A673 (cell line): ENCODE measurements around the gene PLPP2.

Experiments
- EZH2 ChIP-seq: fragments of 200-600 bp; sonication (generic); IDR thresholded peaks from 2 replicates; pipeline ENCODE4 v1.6.1; 2017; ENCODE audit warnings: borderline replicate concordance, low read depth, mild to moderate bottlenecking, mixed read lengths, antibody characterized with exemption, low read length; ENCODE audit not compliant: poor library complexity, severe bottlenecking
- TF ChIP-seq, protein P1 (sequence below): fragments of 300-800, 200-600 bp; sonication (generic); conservative IDR thresholded peaks from 2 replicates; pipeline ENCODE4 v1.5.1; 2017; ENCODE audit warnings: low read depth, mild to moderate bottlenecking, antibody characterized with exemption, low read length, moderate library complexity, mixed read lengths

DNA sequence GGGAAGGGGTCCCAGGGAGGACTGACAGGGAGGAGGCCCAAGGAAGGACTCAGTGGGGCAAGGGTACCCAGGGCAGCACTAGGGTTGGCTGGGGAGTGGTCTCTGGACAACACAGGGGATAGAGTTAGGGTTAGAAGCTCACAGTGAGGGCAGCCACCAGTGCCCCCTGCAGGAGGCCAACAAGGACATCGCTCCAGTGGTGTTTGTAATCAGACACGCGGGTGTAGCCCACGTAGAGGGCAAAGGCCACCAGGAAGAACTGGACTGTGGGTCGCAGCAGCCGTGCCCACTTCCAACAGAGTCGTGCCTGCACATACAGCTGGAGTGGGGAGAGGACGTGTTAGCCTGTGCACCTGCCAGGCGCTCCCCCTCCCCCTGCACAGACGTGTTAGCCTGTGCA, 9.2 kb downstream of the PLPP2 start:
- TF ChIP-seq, protein P1, sequence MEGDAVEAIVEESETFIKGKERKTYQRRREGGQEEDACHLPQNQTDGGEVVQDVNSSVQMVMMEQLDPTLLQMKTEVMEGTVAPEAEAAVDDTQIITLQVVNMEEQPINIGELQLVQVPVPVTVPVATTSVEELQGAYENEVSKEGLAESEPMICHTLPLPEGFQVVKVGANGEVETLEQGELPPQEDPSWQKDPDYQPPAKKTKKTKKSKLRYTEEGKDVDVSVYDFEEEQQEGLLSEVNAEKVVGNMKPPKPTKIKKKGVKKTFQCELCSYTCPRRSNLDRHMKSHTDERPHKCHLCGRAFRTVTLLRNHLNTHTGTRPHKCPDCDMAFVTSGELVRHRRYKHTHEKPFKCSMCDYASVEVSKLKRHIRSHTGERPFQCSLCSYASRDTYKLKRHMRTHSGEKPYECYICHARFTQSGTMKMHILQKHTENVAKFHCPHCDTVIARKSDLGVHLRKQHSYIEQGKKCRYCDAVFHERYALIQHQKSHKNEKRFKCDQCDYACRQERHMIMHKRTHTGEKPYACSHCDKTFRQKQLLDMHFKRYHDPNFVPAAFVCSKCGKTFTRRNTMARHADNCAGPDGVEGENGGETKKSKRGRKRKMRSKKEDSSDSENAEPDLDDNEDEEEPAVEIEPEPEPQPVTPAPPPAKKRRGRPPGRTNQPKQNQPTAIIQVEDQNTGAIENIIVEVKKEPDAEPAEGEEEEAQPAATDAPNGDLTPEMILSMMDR: no peak
- TF ChIP-seq EZH2: no peak
